Midbrain (tissue), 1 donor: ENCODE measurements around the gene CBY1.
A peak's percentile ranks its signal among the peaks of the same experiment; 100 is the strongest.
"Not testable (repeated sequence)": the region's sequence is repeated elsewhere in the genome, so short reads cannot be mapped to it uniquely, and the experiment has no call there.

Experiments
- DNase-seq: peaks from one replicate; lab custom pipeline; 2025; lab: John Stamatoyannopoulos, UW

The CBY1 gene

GRCh38 chr22:38656256-38657044 lies at the start of gene CBY1, which contains the start of gene FAM227A:
Gene CBY1, plus strand, starts transcription at chr22:38656638. Its CDS starts 11,417 bp downstream, at chr22:38668055.
Gene FAM227A, minus strand, starts transcription at chr22:38656392. Its CDS starts 6,224 bp downstream, at chr22:38650168.
- DNase-seq: peak; percentile 97

- DNase-seq: no peak
These were observed 48.8 kb upstream of the CBY1 start for GRCh38 chr22:38607680-38608079.

GRCh38 chr22:38608992-38609750 lies 47.3 kb upstream of the CBY1 start:
- no peak for DNase-seq

GRCh38 chr22:38610234-38610633 lies 46.2 kb upstream of the CBY1 start:
- no peak for DNase-seq

- DNase-seq: no peak
These were observed 44.9 kb upstream of the CBY1 start for GRCh38 chr22:38611559-38611958.

GRCh38 chr22:38612217-38613006 lies 44.0 kb upstream of the CBY1 start:
- DNase-seq: no peak

- no peak for DNase-seq
These were observed 42.9 kb upstream of the CBY1 start for GRCh38 chr22:38613588-38613987.

GRCh38 chr22:38614332-38615063 lies 41.9 kb upstream of the CBY1 start:
- DNase-seq: no peak

GRCh38 chr22:38615064-38615405 lies 41.4 kb upstream of the CBY1 start:
- DNase-seq: not testable (repeated sequence)

GRCh38 chr22:38618258-38618657 lies 38.2 kb upstream of the CBY1 start:
- no peak for DNase-seq

- no peak for DNase-seq
These were observed 37.8 kb upstream of the CBY1 start for GRCh38 chr22:38618682-38619081.

GRCh38 chr22:38623351-38623750 lies 33.1 kb upstream of the CBY1 start:
- DNase-seq: no peak

GRCh38 chr22:38628444-38628843 lies 28.0 kb upstream of the CBY1 start:
- no peak for DNase-seq

GRCh38 chr22:38629108-38629507 lies 27.3 kb upstream of the CBY1 start:
- DNase-seq: no peak

GRCh38 chr22:38631724-38632123 lies 24.7 kb upstream of the CBY1 start:
- DNase-seq: no peak

GRCh38 chr22:38632528-38632927 lies 23.9 kb upstream of the CBY1 start:
- no peak for DNase-seq

GRCh38 chr22:38638216-38638615 lies 18.2 kb upstream of the CBY1 start:
- DNase-seq: no peak

GRCh38 chr22:38638728-38639127 lies 17.7 kb upstream of the CBY1 start:
- no peak for DNase-seq

GRCh38 chr22:38641476-38642040 lies 14.9 kb upstream of the CBY1 start:
- no peak for DNase-seq

- not testable (repeated sequence) for DNase-seq
These were observed 12.2 kb upstream of the CBY1 start for GRCh38 chr22:38644245-38644644.

- DNase-seq: no peak
These were observed 11.0 kb upstream of the CBY1 start for GRCh38 chr22:38645430-38645829.
